ENCODE data around the gene SLC66A1.

- TF ChIP-seq CTCF (IDR thresholded peaks at IDR 0.05; ENCODE audit: low read length) (peak; percentile 43), EZH2 (optimal IDR thresholded peaks at IDR 0.05; ENCODE audit: low read depth, low read length) (no peak), EZH2phosphoT487 (IDR thresholded peaks at IDR 0.05; ENCODE audit: low read length) (no peak)
These were observed 62.1 kb downstream of the SLC66A1 start for GRCh38 chr1:19374083-19374801.

Data from MM.1S (cell line).